Suppressor macrophage treated with lipopolysaccharide for 4 hours (primary cell): ENCODE results near the gene RASGRF2.
"Not testable (repeated sequence)": the region's sequence is repeated elsewhere in the genome, so short reads cannot be mapped to it uniquely, and the experiment has no call there.

Experiments
- DNase-seq: peaks from one replicate; pipeline ENCODE4 v3.0.0-alpha.2; 2020

Gene RASGRF2

DNA sequence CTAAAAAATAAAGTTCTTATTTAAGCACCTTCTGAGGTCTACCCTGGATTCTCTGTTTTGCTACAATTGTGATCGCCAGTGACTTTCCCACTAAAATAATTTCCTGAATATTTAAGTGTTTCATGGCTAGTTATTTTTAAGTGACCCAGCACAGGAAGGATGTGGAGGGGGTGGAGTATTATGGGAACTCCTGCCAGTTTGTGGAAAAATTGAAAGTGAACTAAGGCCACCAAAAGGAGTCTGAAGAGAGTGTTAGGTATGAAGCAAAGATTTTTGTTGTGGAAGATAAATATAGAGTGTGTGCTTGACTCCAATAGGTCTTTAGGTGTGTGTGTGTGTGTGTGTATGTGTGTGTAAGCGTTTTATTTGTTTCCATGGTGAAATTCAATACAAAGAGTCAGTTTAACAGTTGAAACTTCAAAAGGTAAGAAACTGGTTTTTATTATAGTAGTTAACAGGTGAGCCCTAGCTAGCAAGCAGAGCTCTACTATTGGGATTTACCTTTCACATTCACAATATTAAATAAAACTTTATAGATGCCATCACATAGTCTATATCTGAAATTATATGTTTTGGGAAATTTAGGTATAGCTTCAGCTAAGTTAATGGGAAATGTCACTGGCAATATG is 25.6 kb downstream of the RASGRF2 start:
- DNase-seq = no peak

DNA sequence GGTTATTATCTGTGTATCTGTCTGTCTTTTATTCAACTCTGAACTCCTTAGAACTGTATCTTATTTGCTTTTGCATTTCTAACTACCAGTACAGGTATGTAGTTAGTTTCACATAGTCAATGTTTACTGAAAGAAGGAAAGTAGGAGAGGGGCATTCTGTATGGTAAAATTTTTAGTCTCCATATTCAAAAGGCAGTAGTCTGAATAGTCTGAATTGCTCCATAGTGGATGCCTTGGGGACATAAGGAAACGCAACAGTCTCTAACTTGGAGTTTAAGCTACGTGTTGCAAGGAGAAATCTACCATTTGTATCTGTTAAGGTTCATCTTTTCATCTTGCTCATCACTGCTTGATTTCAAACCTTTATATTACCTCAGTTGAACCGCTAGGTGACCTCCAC is 26.2 kb downstream of the RASGRF2 start:
- DNase-seq = no peak

DNA sequence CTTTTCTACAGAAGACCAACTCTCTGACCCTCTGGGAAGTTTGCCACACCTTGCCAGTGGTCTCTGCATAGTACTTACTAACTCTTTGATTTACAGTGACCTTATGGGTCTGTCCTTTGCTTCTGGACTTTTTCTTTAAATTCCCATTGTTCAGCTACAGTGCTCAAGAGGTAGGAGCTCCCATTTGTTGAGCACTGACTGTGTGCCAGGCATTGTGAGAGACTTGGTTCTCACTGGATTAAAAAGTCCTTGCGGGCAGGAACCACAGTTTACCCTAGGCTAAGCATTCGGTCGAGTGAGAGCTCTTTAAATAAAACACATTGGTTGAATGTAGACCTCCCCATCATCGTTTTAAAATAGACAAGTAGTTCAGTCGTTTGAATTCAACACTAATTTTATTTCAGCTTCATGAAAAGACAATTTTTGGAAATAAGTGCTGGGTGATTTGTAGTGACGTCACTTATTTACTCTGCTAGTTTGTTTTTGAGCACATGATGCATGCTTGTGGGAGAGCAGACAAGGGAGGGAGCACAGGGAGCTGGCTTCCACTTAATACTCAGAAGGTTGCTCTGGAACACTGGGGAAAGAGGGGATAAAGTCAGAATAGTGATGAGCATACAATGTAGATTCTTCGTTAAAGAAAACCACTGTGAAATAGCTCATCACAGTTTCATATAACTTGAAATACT is 27.1 kb downstream of the RASGRF2 start:
- no peak for DNase-seq

DNA sequence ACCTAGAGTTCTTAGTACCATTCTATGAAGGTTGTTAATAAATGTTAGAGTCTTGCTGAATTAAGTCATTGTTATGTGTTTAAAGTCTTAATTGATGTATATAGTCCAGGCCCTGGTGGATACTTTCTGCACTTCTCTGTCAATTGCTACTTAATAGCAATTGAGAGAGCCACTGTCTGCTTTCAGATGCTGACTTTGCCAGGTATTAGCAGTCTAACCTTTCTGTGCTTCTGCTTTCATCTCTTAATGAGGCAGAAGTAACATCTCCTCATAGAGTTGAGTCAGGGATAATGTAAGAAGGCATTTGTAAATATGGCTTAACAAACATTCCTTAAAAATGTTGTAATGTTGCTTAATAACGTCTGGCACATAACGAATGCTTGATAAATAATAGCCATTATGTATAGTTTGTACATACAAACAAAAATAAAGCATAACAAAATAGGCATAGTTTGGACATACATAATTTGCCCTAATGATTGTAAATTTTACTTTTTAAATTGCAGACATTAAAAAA is 28.3 kb downstream of the RASGRF2 start:
- no peak for DNase-seq

DNA sequence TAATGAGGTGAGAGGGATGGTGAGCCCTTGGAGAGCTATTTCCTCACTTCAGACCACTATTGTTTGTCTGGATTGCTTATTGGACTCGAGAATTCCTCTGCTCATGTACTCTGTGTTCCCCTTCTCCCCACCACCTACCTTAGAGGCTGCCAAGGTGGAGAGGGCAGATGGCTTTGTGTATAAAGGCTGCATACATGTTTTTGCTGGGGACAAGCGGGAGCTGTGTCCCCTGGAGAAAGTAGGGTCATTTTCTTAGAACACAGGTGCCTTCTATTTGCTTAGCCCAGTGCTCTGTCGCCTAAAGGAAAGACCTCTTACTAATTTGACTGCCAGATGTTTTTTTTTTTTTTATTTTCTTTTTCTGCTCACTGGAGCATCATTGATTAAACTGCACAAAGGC is 29.7 kb downstream of the RASGRF2 start:
- DNase-seq = no peak

DNA sequence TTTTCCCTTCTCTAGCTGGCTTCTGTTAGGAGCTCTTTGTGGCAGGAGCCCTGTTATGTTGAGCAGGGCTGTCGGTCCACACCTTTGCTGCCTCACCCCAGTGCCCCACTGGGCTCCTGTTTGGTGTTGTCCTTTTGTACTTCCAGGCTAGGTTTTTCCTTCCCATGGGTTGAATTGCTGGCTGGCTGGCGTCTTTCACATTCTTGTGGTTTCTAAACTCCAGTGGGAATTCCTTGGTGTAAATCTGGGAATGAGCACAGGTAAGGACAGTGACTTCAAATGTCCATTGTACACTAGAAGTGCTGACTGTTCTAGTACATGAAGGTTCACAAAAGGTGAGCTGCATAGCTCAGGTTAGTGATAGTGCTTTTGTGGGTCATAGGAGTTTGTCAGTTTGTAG is 30.4 kb downstream of the RASGRF2 start:
- no peak for DNase-seq

DNA sequence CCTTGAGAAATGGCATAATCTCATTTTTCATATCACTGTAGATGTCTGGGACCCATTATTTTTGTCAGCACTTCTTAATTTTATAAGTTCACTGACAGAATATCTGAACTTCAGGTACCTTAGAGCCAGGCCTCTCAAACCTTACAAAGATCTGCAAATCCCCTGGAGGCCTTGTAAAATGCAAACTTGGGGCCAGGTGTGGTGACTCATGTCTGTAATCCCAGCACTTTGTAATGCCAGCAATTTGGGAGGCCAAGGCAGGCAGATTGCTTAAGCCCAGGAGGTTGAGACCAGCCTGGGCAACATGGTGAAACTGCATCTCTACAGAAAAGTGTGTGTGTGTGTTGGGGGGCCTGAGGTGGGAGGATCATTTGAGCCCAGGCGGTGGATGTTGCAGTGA is 30.8 kb downstream of the RASGRF2 start:
- no peak for DNase-seq

DNA sequence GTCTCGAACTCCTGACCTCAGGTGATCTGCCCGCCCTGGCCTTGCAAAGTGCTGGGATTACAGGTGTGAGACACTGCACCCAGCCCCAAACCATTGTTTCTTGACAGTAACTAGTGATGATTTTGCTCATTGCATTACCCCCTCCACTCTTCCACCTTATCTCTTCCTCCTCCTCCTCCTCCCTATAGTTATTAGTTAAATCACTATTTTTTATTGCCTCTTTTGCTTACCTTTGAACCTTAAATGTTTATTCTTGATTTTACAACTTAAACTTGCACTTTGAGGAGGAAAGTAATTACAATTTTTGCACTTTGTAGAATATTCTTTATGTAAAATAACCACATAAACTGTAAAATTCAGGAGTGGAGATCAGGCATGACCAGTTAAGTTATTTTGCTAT is 35.7 kb downstream of the RASGRF2 start:
- DNase-seq = no peak

DNA sequence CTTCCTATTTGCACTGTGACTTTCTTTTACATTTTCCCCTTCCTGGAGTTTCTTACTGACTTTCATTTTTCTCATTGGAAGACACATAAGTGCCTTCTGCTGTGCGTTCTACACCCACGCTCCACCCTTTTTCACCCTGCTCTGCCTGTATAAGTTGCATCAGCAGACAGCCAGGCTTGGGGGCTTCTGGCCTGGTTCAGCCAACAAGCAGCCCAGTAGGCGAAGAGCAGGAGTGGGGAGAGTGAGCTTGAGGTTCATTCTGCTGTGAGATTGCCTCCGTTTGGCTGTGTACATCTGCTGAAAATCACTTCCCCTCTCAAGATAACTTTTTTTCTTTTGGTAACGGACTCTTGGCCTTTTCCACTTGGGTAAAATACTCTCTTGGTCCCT is 38.4 kb downstream of the RASGRF2 start:
- DNase-seq = no peak

DNA sequence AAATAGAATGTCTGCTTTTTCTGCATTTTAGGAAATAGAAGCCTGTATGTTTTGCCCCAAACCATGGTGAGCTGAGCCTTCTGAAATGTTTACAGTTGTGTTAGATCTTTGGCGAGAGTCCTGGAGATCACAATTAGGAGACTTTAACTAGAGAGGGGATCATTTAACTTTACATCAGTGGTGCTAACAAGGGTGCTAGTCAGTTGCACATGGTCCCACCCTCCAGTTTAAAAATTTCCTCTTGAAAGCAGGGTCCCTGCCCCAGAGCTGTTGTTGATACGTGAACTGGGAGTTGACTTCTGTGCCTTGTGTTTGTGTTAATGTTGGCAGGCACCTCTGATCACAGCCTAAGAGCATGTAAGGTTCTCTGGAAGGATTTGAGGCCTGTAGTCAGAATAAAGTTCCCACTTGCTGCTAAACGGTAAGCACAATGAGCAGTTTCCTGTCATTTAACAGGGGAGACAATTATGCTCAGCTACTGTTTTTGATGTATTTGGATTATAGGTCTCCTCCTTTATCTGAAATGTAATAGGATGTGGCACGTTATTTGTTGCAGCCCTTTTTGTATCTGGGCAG is 43.7 kb downstream of the RASGRF2 start:
- DNase-seq = no peak

DNA sequence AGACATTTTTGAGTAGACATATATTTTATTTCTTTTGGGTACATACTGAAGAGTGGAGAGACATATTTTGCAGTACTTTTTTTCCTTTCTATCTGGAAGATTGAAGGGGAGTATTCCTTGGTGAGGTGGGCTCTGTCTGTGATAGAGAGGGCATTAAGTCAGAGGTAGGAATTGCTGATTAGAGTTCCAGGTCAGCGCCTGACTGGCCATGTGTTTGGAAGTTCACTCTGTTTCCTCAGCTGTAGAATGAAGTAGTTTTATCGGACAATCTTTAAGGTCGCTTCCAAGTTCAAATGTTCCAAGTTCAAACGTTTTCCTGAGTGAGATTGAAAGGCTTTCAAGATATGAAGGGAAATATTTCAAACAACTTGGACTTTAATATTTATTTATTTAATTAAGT is 45.5 kb downstream of the RASGRF2 start:
- DNase-seq = no peak

DNA sequence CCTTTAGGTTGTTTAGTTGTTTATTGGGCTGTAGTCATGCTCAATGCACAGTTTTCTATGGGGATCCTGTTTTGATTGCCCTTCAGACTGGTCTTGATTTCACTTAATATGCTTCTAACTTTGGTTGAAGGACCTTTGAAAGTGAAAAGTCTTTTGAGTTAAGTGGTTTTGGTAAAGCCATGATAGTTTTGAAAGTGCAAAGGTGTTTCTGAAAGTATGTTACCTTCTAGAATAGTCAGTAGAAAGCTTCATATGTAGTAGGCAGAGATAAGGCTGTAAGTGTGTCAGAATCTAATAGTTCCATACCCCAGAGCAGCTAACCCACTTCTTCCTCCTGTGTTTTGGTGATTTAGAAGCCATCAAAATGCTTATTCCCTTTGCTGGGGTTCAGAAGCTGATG is 46.1 kb downstream of the RASGRF2 start:
- no peak for DNase-seq

DNA sequence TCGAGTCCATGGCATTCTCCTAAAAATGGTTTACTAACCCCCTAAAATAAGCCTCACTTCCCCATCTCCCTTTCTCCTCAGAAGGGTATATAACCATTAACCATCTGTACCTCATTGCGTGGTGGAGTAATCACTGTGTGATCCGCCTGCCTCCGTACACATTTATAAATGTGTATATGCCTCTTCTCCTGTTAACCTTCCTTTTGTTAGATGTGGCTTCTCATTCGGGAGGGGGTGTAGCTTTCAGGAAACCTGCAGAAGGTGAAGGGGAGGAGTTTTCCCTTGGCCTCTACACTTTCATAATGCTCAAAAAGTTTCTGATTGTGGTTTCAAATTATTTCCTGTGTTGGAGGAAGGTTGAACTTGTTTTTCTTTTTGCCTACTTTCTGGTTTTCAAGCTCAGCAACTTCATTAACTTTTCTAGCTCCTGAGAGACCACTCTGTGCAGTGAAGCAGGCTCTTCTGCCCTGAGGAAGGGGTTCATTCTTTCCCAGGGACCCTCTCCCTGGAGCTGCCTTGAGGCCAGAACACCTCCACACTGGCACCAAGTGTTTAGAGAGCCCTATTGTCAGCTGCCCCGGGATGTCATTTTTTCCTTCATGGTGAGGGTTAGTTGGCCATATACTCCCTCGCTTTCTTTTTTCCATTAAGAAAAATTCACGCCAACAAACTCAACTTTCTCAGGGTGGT is 46.9 kb downstream of the RASGRF2 start:
- no peak for DNase-seq

DNA sequence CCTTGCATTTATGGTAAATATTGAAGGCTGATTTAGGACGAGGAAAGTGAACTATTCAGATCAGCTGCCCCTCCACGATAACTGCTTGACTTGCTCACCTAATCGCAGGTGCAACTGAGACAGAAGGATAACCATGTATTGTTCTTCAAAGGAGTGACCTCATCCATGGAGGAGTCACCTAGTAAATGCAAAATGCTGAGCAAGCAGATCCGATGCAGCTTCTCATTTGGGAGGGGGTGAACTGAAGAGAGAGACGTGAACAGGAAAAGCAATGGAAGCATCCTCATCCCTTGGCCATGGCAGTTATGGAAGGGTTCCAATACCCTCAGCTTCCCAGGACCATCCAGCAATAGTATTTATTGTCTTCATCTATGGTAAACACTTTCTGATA is 47.5 kb downstream of the RASGRF2 start:
- no peak for DNase-seq

DNA sequence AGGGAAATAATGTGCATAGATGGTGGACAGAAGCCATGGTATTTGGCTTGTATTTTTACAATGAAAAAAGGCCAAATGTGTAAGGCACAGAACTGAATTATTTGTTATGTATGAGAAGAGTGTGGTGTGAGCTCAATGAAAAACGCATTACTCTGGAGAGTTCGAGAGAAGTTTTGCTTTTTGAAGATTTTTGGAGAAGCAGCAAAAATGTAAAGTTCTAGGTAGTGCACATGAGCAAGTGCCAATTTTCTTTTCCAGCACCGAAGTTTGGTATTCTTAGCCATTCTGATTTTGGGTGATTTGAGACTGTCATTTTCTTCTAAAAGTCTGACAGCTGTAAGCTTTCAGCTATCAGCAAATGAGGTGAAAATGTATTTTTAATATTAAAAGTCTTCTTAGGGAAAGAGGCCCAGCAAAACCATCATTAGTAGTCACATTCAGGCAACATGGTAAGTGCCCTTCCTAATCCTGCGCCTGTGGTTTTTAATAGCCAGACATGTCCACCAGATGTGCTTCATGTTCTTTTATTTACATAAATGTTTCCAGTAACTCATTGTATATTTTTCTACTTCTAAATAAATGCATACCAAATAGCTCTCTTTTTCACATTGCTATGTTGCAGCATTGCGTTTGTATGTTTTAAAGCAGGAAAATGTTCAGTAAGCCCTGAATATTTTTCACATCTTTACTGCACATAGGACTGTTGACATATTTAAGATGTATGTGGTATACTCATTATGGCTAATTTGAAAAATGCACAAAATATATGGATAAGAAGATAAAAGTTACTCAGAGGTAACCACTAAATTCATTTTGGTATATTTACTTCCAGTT is 50.4 kb downstream of the RASGRF2 start:
- DNase-seq = no peak

DNA sequence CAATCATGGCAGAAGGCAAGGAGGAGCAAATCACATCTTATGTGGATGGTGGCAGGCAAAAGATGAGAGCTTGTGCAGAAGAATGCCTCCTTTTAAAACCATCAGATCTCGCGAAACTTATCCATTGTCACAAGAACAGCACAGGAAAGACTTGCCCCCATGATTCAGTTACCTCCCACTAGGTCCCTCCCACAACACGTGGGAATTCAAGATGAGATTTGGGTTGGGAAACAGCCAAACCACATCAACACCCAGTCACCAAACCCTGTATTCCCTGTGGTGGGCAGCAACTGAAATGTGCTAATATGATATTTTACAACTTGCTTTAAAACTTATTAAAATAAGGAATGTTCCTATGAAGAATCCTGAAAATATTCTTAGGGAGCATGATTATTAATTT is 54.2 kb downstream of the RASGRF2 start:
- no peak for DNase-seq

DNA sequence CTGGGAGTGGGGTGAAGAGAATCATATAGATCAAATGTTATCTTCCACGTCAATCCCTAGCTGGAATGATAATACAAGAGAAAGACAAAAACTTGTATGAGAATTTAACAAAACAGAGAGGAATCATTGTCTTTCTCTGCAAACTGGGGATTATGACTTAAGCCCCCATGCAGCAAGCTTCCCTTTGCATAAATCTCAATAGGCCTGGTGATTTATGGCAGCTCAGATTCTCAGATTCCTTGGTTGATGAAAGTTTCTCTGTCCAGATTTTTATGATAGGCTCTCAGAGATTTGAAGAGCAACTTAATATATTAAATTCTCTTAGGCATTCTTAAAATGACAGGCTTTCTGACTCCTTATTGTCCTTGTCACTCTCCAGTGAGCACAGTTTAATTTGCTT is 56.0 kb downstream of the RASGRF2 start:
- no peak for DNase-seq

DNA sequence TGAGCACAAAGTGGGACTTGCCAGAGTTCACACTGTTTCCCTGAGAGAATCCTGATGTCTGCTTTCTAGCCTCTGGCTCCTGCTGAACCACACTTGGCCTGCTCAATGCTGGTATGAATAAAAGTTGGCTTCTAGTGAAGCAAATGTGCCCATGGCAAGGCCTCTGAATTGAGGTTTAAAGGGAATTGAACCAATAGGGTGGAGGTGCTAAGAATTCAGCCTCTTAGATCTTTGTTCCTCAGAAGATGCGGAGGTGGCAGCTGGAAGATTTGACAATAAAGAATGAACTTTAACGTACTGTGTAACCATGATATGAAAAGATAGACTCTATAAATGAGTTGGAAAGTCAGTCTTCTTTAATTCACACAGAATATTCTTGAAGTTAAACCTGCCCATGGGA is 57.2 kb downstream of the RASGRF2 start:
- no peak for DNase-seq

DNA sequence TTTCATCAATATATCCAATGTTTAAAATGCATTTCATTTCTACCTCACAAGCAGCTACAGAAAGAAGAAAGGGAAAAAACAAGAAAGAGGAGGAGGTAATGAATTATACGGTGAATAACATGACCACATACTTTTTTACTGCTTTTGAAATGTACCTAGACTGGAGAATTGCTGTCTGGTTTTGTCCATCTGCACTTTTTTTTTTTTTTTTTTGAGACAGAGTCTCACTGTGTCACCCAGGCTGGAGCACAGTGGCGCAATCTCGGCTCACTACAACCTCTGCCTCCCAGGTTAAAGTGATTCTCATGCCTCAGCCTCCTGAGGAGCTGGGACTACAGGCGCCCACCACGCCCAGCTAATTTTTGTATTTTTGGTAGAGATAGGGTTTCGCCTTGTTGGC is 58.4 kb downstream of the RASGRF2 start:
- DNase-seq = not testable (repeated sequence)

DNA sequence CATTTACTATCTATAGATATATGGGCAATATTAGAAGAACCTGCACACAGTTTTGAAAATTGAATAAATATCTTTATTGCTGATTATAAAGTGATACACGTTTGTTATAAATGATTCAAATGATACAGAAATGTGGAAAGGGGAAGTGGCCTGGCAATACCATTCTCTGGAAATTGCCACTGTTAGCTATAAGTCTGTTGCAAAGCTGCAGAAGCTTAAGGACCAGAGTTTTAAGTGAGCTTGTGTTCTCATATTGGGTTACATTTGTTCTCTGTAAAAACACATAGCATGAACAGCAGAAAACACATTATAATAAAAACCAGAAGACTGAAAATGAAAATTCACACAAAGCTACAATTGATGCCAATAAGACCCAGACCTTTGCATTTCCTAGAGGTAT is 59.6 kb downstream of the RASGRF2 start:
- no peak for DNase-seq

DNA sequence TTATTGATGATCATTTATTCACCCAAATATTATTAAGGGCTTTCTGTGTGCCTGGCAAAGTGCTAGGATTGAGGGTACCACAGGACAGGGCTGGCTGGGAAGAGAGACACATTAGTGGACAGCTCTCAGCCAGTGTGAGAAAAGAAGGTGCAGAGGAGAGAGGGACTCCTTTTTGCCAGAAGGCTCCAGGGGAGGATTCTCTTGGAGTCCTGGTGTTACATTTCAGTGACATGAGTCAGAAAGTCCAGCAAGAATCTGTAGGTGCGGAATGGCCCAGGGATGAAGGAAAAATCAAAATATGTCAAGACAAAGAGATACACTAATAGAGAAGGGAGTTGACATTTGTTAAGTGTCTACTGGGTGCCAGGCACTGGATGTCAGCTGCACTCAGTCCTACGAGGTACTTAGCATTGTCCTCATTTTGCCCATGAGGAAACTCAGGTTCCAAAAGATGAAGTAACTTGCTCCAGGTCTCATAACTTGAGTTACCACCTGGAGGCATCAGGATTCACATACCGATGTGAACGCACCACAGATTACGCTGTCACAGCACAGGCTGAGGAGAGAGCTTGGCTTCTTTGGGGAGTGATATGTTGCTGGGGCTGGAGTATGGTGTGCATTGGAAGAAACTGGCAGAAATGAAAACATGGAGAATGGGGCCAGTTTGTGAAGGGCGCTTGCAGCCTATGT is 60.5 kb downstream of the RASGRF2 start:
- DNase-seq = no peak

DNA sequence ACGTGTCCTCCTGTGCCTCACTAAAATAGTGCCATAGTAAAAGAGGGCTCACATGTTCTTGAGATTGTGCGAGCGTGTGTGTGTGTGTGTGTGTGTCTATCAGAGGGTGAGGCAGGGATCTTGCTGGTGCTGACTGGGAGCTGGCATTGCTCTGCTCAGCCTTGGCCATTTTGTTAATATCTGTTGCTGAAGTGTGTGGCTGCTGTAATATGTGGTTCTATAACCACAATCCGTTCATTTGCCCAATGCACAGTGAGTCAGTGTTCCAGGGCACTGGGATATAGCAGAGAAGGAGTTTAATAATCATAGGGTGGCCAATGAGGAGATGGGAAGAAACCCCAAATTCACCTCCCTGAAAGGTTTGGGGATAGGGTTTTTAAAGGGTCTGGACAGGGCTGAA is 61.3 kb downstream of the RASGRF2 start:
- DNase-seq = no peak
